ENCODE measurements around the gene FZD10.

FZD10 gene

DNA sequence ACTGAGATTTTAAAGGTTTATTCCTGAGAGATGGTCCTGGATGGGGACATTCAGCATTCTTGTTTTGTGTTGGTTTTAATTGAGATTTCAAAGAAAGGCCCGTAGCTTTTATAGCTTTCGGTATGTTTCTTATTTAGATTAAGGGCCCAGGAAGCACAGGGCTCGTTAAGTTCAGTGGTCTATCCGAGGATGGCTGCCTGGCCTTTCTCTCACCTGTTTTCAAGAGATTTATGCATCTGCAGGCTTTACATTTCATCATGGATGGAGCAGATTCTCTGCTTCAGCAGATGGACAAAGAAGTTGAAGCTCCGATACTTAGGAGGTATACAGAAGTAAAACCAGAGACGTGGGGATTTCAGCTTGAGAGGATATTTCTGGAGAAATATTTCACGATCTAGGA is 16.0 kb downstream of the FZD10 start:
- DNase-seq (ENCODE audit: low read depth), result no peak
- no peak overlapping the region for H3K4me3 ChIP-seq (ENCODE audit: control insufficient read depth, low read depth, low read length)
- no peak for TF ChIP-seq CTCF (conservative IDR thresholded peaks at IDR 0.05; ENCODE audit: control insufficient read depth, insufficient read depth, low read depth, low read length)

- TF ChIP-seq CTCF (conservative IDR thresholded peaks at IDR 0.05; ENCODE audit: control insufficient read depth, insufficient read depth, low read depth, low read length), result no peak
- no peak for DNase-seq (ENCODE audit: low read depth)
- no peak overlapping the region for H3K4me3 ChIP-seq (ENCODE audit: control insufficient read depth, low read depth, low read length)
These were observed 16.9 kb downstream of the FZD10 start for GRCh38 chr12:130179191-130179590.

GRCh38 chr12:130179621-130180020 is 17.4 kb downstream of the FZD10 start:
- H3K4me3 ChIP-seq (ENCODE audit: control insufficient read depth, low read depth, low read length), result no peak overlapping the region
- no peak for TF ChIP-seq CTCF (conservative IDR thresholded peaks at IDR 0.05; ENCODE audit: control insufficient read depth, insufficient read depth, low read depth, low read length)
- DNase-seq (ENCODE audit: low read depth), result no peak

DNA sequence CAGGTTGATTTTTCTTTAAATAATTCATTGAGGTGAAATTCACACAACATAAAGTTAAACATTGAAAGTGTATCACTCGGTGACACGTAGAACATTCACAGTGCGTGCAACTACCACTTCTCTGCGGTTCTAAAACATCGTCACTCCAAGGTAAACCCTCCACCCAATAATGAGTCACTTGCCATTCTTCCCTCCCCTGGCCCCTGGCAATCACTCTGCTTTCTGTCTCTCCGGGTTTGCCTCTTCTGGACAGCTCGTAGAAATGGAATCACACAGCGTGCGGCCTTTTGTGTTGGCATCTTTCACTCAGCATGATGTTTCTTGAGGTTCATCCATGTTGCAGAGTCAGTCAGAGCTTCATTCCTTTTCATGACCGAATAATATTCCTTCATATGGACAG is 18.9 kb downstream of the FZD10 start:
- no peak for TF ChIP-seq CTCF (conservative IDR thresholded peaks at IDR 0.05; ENCODE audit: control insufficient read depth, insufficient read depth, low read depth, low read length)
- DNase-seq (ENCODE audit: low read depth), result no peak
- no peak overlapping the region for H3K4me3 ChIP-seq (ENCODE audit: control insufficient read depth, low read depth, low read length)

GRCh38 chr12:130183585-130184370 is 21.5 kb downstream of the FZD10 start:
- DNase-seq (ENCODE audit: low read depth), result no peak
- no peak for TF ChIP-seq CTCF (conservative IDR thresholded peaks at IDR 0.05; ENCODE audit: control insufficient read depth, insufficient read depth, low read depth, low read length)
- H3K4me3 ChIP-seq (ENCODE audit: control insufficient read depth, low read depth, low read length), result no peak overlapping the region

GRCh38 chr12:130184404-130185090 is 22.3 kb downstream of the FZD10 start:
- no peak for DNase-seq (ENCODE audit: low read depth)
- no peak overlapping the region for H3K4me3 ChIP-seq (ENCODE audit: control insufficient read depth, low read depth, low read length)
- no peak for TF ChIP-seq CTCF (conservative IDR thresholded peaks at IDR 0.05; ENCODE audit: control insufficient read depth, insufficient read depth, low read depth, low read length)

All from fibroblast of mammary gland (primary cell).